Ammon's horn (tissue), 1 donor: Measurements from ENCODE around the gene IL10.
"Not testable (repeated sequence)": the region's sequence is repeated elsewhere in the genome, so short reads cannot be mapped to it uniquely, and the experiment has no call there.

Experiments
- DNase-seq: peaks from one replicate; pipeline ENCODE4 v3.0.0-alpha.2; 2016; ENCODE audit warnings: low spot score

Gene IL10

GRCh38 chr1:206765771-206766170, 6.5 kb downstream of the IL10 start:
- not testable (repeated sequence) for DNase-seq

- not testable (repeated sequence) for DNase-seq
Observed at GRCh38 chr1:206762741-206763364, 9.4 kb downstream of the IL10 start.

DNA sequence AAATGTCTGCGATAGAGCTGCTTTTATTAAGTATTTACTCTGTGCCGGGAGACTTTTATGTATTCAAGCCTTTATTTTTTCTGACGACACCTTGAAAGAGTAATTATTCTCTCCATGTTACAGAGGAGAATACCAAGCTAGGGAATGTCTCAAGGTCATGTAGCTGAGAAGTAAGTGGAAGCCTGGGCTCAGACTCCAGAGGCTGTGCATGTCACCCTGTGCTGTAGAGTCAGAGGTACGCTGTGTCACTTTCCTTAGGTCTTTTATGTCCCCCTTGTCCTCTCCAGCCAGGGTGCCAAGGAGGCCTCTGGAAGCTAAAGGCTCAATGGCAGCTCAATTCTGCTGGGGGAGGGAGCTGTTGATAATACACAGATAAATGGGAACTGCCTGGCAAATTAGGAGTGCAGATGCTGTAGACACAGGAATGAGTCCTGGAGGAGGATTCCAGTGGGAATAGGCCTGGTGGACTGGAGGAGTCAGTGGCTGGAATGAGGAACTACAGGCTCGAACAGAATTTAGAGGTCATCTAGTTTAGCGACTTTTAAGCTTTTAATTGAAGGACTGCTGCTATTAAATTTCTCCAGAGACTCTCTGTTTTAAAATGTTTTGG, 11.0 kb downstream of the IL10 start:
- DNase-seq, result no peak

DNA sequence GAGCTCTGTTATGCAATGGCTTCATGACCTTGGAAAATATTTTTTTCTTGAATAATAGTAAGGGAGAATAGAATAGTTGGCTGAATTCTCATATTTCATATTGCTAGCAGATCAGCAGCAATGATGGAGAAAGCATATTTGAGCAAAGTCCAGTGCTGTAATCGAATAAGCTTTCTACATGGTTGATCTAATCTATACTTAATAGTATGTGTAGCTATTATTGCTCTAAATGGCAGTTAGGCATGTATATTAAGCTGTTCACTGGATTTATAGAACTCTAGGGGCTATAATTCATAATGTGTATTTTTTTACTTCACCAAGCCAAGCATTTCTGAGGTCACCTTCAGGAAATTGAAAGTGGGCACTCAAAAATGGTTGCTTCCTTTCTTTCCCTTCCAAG, 11.7 kb downstream of the IL10 start:
- no peak for DNase-seq

DNA sequence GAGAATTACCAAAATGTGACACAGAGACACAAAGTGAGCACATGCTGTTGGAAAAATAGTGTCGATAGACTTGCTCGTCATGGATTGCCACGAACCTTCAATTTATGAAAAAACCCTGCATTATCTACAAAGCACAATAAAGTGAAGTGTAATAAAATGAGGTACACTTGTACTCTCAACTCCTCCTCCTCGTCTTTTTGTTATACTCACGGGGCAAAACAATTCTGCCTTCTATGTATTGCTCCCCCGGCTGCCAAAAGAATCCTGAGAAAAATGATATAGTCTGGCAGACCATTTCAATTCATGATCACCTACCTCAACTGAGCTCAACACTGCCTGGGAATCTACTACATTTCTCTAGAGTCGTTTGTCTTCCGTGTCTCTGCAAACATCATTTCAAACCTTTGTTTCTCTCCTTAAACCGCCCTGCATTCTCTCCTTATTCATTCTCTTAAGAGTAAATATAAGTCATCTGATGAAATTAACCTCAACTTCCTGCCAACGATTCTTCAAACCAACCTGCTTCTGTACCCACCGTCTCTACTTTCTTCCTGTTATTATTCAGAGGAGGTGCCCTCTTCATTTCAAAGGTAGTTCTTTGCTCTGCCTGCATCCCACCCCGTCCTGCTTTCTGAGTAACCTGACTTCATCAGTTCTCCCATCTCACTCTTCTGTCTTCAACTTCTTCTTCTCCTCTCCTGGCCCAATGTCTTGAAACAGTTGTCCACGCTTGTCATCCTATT, 14.6 kb downstream of the IL10 start:
- DNase-seq, result no peak

GRCh38 chr1:206754011-206754410, 18.3 kb downstream of the IL10 start:
- no peak for DNase-seq

GRCh38 chr1:206753141-206753540, 19.2 kb downstream of the IL10 start:
- no peak for DNase-seq

DNA sequence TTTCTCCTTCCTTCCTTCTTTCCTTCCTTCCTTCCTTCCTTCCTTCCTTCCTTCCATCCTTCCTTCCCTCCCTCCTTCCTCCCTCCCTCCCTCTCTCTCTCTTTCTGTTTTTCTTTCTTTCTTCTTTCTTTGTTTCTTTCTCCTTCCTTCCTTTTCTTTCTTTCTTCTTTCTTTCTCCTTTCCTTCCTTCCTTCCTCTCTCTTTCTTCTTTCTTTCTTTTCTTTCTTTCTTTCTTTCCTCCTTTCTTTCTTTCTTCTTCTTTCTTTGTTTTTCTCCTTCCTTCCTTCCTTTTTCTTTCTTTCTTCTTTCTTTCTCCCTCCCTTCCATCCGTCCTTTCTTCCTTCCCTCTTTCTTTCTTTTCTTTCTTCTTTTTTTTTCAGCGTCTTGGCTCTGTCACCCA, 19.8 kb downstream of the IL10 start:
- DNase-seq, result no peak

- no peak for DNase-seq
Observed at GRCh38 chr1:206751891-206752290, 20.4 kb downstream of the IL10 start.

GRCh38 chr1:206748348-206749030, 23.8 kb downstream of the IL10 start:
- DNase-seq, result no peak

GRCh38 chr1:206745301-206745700, 27.0 kb downstream of the IL10 start:
- no peak for DNase-seq

DNA sequence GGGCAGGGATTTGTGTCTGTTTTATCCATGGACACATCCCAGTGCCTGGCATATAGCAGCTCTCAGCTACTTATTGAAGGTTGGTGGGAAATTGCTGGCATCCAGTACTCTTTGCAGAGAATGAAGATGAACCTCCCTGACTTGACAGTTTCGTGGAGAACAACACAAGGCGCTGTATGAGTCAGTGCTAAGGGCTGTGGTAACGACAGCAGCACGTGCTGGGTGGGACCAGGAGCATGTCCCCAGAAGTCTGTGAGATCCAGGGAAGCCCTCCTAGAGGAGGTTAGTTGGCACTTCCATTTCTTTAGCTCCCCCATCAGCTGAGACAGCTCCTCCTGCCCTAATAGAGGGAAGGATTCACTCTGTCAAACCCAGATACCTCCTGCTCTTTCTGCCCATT, 27.6 kb downstream of the IL10 start:
- DNase-seq, result no peak

DNA sequence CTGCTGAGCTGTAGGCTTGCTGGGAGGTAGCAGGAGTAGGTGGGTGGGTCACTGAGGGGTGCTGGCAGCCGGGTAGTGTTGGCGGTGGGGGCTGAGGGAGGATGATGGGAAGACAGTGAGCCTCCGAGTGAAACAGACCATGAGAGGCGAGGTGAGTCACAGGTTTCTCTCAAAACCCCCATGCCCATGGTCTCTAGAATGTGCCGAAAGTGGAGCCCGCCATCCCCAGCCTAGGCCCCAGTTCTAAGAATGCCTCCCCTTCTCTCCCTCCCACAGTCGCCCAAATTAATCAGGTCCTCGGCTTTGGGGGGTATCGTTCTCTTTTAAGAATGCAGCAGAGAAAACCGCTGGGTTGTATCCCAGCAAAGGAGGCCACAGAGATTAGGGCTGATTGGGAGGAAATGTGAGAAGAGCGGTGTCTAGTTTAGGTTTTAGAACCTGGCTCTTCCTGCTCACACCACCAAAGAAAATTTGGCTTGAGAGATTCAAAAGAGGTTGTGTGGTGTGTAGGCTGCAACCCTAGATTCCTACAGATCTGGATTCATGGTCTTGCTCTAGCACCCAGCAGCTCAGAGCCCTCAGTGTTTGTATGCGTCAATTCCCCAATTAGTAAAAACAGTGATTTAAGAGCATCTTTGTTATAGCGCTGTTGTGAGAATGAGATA, 29.4 kb downstream of the IL10 start:
- no peak for DNase-seq

DNA sequence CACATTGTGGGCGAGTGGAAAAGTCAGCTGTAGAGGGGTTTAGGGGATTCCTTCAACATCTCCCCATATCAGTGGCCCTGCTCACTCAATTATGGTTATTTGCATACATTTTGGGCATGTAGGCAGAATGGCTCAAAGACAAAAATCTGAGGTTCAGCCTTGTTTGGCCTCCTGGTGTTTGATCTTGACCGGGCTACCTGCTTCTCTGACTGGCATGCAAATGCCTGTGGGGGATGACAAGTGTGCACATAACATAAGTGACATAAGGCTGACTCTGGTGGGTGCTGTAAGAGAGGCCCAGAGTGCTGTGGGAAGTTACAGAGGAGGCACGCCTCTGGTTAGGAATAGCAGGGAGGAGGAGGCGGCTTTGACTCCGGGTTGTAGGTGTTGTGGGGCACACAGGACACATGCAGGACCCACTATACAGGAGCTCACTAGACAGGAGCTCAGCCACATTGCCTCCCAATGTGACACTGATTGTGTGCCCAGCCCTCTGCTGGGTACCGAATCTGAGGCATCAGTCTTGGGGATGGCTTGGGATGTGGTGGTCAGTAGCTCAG, 31.1 kb downstream of the IL10 start:
- no peak for DNase-seq

DNA sequence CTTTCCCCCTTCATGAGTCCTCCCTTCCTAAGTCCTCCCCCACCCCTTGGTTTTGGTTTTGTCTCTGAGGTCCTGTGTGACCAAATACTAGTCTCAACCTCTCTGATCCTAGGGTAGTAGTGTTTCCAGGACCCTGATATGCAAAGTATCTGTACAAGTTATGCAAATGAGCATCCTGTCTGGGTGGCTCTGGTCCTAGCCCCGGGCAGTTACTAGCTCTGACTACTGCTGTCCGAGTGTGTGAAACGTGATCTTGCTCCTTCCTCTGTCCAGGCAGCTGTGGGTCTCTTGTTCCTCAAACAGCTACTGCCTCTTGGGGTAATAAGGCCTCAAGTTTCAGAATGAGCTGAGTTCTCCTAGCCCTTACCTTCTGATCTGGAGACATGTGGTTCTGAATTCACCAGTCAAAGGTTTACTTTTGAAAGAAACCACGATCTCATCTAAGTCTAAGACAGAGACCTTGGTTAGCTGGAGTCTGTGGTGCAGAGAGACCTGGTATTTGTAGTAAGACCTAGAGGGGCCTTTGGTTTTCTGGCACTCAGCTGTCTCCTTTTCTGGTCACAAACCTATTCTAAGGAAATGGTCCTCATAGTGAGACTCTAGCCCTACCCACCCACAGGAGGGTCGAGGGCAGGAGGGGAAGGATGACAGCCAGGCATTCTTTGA, 32.8 kb downstream of the IL10 start:
- DNase-seq, result peak; percentile 62

DNA sequence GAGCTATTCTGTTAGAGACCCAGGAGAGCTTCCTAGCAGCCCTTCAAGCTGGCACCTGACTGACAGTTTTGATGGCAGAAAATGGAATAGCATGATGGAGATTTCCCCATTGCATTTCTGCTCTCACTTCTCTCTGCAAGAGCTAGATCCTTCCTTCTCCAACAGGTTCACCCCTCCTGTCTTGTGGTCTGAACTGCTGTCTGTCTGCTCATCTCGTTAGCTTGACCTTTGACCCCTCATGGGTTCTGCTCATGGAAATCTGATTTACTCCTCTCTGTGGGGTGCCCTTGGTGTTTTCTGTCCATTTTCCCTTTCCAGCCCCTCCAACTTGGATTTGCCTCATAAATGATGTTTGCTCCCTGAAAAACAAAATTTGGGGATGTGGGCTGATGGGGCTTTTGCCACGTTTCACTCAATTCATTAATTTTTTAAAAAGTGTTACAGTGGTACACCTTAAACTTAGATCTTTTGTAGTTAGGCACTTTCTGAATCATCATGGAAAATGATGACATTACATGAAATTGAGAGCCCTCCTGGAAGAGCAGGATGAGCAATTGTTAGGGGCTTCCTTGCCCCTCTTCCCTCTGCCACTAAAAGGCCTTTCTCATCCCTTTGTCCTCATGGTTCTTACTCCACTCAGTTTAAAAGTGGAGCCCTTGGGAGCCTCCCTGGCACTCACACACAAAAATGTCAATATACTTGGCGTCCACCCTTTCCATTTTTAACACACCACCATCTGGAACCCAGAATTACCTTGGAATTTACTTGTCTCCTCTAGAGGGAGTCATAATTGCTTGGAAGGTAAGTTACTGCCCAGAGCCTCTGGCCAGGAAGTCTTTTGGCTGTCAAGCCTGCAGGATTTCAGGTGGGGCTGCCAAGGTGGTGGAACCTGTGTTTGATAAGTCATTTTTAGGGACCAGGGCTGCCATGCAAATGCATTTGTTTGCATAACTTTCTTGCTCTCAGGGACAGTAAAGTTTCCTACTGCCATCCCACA, 33.6 kb downstream of the IL10 start:
- DNase-seq, result no peak

GRCh38 chr1:206737729-206738201, 34.5 kb downstream of the IL10 start:
- no peak for DNase-seq

DNA sequence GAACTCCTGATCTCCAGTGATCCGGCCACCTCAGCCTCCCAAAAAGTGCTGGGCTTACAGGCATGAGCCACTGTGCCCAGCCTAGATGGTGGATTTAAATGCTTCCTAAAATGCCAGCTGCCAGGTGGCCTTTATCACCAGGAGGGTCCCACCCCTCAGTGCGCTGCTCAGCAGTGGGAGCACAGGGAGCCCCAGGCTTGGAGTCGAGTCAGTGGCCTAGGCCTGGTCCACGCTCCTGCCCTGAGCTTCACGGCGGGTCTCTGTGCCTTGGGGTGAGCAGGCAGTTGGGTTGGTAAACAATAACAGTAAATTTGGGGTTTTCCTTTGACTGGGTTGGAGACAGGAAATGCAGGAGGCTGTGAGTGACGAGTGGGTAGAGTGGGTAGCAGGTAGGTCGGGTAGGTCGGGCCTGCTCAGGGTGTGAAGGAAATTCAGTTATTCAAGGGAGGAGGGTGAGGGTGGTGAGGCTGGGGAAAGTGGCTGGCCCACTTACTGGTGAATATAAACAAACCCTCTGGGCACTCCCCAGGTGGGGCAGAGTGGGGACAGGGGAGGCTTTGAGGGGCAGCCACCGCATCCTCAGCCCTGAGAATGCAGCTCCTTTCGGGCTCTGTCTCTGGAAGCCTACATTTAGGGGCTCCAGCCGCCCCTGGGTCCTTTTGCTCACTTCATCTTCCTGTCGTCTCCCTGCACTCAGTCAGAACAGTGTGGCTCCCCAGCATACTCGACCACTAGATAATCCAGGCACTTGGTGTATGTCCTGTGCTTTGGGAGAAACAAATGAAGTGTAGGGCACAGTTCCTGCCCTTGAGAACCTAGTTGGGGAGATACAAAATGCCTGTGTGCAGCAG, 35.2 kb downstream of the IL10 start:
- no peak for DNase-seq

DNA sequence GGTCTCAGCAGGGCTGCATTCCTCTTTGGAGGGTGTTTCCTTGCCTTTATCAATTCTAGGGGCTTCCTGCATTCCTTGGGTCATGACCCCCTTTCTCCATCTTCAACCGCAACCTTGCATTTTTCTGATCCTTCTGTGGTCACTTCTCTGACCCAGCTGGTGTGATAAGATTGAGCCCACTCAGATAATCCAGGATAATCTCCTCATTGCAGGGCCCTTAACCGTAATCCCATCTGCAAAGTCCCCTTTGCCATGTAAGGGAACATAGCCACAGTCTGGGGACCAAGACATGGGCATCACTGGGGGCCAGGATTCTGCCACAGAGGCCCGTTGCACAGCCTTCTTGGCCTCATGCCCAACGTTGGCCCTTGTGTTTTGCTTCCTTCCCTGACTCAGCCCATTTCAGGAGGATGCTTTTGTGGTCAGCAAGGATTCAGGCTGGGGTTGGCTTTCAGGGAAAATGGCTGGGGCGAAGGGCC, 36.7 kb downstream of the IL10 start:
- no peak for DNase-seq
